ENCODE results near the gene MT2A.

The MT2A gene

DNA sequence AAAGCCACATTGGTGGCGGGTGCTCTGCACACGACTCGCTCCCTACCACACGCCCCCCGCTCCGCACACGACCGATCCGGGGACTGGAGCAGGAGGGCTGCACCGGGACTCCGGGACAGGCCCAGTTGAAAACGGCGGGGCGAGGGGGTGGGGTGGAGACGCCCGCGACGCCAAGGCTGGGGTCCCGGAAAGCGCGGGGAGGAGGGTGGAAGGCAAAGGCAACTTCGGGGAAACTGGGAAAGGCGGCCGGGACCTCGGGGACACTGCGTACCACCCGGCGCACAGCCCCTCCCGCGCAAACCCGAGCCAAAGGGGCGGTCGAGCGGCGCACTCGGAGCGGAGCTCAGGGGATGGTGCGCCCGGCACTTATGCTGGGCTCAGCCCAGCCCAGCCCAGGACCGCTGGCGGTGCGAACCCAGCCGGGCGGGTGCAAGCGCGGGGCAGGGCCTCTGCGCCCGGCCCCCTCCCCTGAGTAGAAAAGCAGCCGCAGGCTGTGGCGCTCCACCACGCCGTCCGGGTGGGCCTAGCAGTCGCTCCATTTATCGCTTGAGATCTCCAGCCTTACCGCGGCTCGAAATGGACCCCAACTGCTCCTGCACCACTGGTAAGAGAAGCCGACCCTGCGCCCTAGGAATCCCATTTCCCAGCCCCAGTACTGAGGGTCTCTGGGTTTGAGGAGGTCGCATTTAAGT lies 23.9 kb downstream of the MT2A start, which contains the start of gene MT1M:
Gene MT1M, plus strand, starts transcription at position 504 of the 692 bp plus-strand sequence. Its CDS starts 73 bp downstream, at position 577.
- DNase-seq (ENCODE audit: low read depth) = no peak
- peak within 1 kb of the TSS; percentile 43 for H3K4me3 ChIP-seq (replicated peaks; ENCODE audit: low read depth, low read length)
- no peak for TF ChIP-seq CTCF (IDR thresholded peaks at IDR 0.05; ENCODE audit: low read length, missing control alignments)

DNA sequence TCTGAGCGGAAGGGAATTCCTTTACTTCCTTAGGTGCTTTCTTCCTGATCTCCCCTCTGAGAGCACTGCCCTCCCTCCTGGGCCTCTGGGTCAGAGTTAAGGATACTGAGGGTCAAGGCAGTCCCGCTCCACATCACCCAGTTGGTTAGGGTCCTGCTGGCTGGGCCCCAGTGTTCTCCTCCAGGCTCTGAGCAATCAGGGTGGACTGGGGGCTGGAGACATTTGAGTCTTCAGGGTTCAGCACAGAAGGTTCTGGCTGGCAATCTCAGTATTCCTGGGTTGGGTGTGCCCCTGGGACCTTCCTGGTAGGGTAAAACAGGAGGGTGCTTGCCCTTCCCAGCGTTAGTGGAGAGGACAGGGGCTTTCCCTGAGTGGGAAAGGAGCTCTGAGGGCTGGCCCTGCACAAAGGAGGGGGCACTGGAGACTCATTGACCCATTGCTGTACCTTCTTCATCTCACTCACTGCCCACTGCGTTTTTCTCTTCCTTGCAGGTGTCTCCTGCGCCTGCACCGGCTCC lies 24.5 kb downstream of the MT2A start:
- no peak for DNase-seq (ENCODE audit: low read depth)
- H3K4me3 ChIP-seq (replicated peaks; ENCODE audit: low read depth, low read length) = peak overlapping the region; percentile 43

DNA sequence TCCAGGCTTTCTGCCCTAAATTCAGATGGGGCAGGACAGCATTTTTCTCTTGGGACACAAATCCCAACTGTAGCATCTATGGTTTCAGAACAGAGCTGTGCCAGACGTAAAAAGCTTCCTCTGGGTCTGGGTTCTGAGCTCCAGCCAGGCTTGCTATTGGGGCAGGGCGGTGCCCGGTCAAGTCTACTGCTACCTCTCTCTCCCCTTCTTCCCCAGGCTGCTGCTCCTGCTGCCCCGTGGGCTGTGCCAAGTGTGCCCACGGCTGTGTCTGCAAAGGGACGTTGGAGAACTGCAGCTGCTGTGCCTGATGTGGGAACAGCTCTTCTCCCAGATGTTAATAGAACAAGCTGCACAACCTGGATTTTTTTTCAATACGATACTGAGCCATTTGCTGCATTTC lies 25.2 kb downstream of the MT2A start:
- DNase-seq (ENCODE audit: low read depth) = no peak
- H3K4me3 ChIP-seq (replicated peaks; ENCODE audit: low read depth, low read length) = no peak overlapping the region
- no peak for TF ChIP-seq CTCF (IDR thresholded peaks at IDR 0.05; ENCODE audit: low read length, missing control alignments)

More for the DNA sequence above, 24.5 kb downstream of the MT2A start:
- TF ChIP-seq CTCF (IDR thresholded peaks at IDR 0.05; ENCODE audit: low read length, missing control alignments) = no peak

DNA sequence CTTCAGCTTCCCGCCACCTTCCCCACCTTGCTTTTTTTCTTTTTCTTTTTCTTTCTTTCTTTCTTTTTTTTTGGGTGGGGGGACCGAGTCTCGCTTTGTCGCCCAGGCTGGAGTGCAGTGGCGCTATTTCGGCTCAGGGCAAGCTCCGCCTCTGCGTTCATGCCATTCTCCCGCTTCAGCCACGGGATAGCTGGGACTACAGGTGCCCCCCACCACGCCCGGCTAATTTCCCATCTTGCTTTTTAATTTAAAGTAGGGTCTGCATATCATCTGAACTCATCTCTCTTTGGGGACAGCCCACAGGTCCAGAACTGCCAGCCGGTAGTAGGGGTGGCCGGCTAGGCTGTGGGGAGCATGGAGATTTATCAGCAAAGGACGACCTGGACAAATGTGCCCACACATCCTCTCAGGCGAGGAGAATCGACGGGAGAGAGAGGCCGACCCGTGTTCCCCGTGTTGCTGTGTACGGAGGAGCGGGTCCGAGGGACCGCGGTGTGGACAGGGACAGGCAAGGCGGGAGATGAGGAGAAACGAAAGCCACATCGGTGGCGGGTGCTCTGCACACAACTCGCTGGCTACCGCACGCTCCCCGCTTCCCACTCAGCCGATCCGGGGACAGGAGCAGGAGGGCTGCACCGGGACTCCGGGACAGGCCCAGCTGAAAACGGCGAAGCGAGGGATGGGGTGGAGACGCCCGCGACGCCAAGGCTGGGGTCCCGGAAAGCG lies 26.5 kb downstream of the MT2A start:
- no peak for TF ChIP-seq CTCF (IDR thresholded peaks at IDR 0.05; ENCODE audit: low read length, missing control alignments)
- H3K4me3 ChIP-seq (replicated peaks; ENCODE audit: low read depth, low read length) = peak overlapping the region; percentile 22

DNA sequence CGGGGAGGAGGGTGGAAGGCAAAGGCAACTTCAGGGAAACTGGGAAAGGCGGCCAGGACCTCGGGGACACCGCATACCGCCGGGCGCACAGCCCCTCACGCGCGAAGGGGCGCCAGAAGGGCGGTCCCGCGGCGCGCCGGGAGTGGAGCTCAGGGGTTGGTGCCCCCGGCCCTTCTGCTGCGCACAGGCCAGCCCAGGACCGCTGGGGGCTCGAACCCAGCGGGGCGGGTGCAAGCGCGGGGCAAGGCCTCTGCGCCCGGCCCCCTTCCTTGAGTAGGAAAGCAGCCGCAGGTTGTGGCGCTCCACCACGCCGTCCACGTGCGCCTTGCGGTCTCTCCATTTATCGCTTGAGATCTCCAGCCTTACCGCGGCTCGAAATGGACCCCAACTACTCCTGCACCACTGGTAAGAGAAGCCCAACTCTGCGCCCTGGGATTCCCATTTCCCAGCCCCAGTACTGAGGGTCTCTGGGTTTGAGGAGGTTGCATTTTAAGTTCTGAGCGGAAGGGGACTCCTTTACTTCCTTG lies 27.1 kb downstream of the MT2A start:
- no peak for DNase-seq (ENCODE audit: low read depth)
- no peak for TF ChIP-seq CTCF (IDR thresholded peaks at IDR 0.05; ENCODE audit: low read length, missing control alignments)
- H3K4me3 ChIP-seq (replicated peaks; ENCODE audit: low read depth, low read length) = peak overlapping the region; percentile 22

More for the DNA sequence above, 26.5 kb downstream of the MT2A start:
- no peak for DNase-seq (ENCODE audit: low read depth)

GRCh38 chr16:56636616-56637413 lies 28.4 kb downstream of the MT2A start:
- DNase-seq (ENCODE audit: low read depth) = no peak
- no peak for TF ChIP-seq CTCF (IDR thresholded peaks at IDR 0.05; ENCODE audit: low read length, missing control alignments)
- no peak overlapping the region for H3K4me3 ChIP-seq (replicated peaks; ENCODE audit: low read depth, low read length)

Data from fibroblast of pulmonary artery (primary cell).